Mononuclear cell (primary cell): Measurements from ENCODE around the gene LONP2. TPM values are rescaled to one million over a fixed set of nuclear protein-coding genes. Genes with fewer than 3 reads are reported as not detected.
A peak's percentile ranks its signal among the peaks of the same experiment; 100 is the strongest.
"Not testable (repeated sequence)": the region's sequence is repeated elsewhere in the genome, so short reads cannot be mapped to it uniquely, and the experiment has no call there.

Source experiments
- H3K27me3 ChIP-seq: 2 replicates; pipeline ENCODE4 v1.6.0; 2011; ENCODE audit warnings: low read length, control low read depth; ENCODE audit not compliant: insufficient read depth
- H3K4me1 ChIP-seq: 2 replicates; pipeline ENCODE4 v1.5.1; 2011; ENCODE audit warnings: mild to moderate bottlenecking, low read length, control low read depth; ENCODE audit not compliant: insufficient read depth
- H3K4me3 ChIP-seq: 2 replicates; pipeline ENCODE4 v1.5.1; 2011; ENCODE audit warnings: mild to moderate bottlenecking, low read length, moderate library complexity
- H3K9me3 ChIP-seq: 2 replicates; pipeline ENCODE4 v1.5.1; 2011; ENCODE audit warnings: low read depth, mild to moderate bottlenecking, control low read depth, low read length
- total RNA-seq: library from RNA; depleted of rRNA; stranded (reverse); fragments of >200 nt; gene quantifications from one replicate; pipeline ENCODE4 v1.2.3, GENCODE V29; 2012

Gene LONP2
- total RNA-seq, 1 donor = 49.2 TPM

GRCh38 chr16:48225456-48225855, 18.6 kb upstream of the LONP2 start:
- Histone ChIP-seq H3K4me1 (no peaks in the 10 kb centered on the region), H3K4me3 (no peak overlapping the region), H3K27me3 (no peaks in the 10 kb centered on the region), H3K9me3 (no peaks in the 10 kb centered on the region)

- Histone ChIP-seq H3K27me3 (no peaks in the 10 kb centered on the region), H3K9me3 (no peaks in the 10 kb centered on the region), H3K4me3 (no peak overlapping the region), H3K4me1 (no peaks in the 10 kb centered on the region)
Measured at GRCh38 chr16:48231727-48232492, 12.2 kb upstream of the LONP2 start.

GRCh38 chr16:48232493-48233040, 11.5 kb upstream of the LONP2 start:
- Histone ChIP-seq H3K4me3 (no peak overlapping the region), H3K4me1 (no peaks in the 10 kb centered on the region), H3K9me3 (no peaks in the 10 kb centered on the region), H3K27me3 (no peaks in the 10 kb centered on the region)

GRCh38 chr16:48234630-48235029, 9.5 kb upstream of the LONP2 start:
- H3K27me3 ChIP-seq = no peaks in the 10 kb centered on the region
- H3K9me3 ChIP-seq = no peaks in the 10 kb centered on the region
- H3K4me3 ChIP-seq = no peak overlapping the region
- no peaks in the 10 kb centered on the region for H3K4me1 ChIP-seq

- H3K4me1 ChIP-seq = no peaks in the 10 kb centered on the region
- no peaks in the 10 kb centered on the region for H3K9me3 ChIP-seq
- no peaks in the 10 kb centered on the region for H3K27me3 ChIP-seq
- H3K4me3 ChIP-seq = no peak overlapping the region
Measured at GRCh38 chr16:48235058-48235555, 9.0 kb upstream of the LONP2 start.

DNA sequence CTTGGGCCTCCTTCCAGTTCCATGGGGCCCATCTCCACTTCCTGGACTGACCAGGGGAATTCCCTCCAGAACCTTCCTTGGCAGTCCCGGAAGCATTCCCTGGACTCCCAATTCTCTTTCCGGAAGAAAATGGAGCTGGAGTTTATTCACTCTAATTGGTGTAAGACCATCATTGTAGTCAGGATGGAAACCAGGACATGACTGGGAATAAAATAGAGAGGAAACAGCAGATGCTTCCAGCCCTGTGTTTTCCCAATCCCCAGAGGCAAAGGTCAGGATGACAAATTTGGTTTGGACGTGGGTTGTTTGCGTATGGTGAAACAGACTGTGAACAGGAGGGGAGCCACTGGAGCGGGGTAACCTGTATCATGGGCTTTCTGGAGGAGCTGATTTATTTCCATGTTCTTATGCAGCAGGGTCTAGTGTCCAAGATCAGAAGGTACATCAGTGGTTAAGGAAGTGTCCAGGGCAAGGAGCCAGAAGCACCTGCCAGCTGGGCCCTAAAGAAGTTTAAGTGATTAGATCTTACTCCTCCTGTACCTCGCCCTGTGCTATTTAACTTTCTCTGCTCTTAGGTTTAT, 8.5 kb upstream of the LONP2 start:
- Histone ChIP-seq H3K4me1 (no peaks in the 10 kb centered on the region), H3K4me3 (no peak overlapping the region), H3K27me3 (no peaks in the 10 kb centered on the region), H3K9me3 (no peaks in the 10 kb centered on the region)

GRCh38 chr16:48236286-48236685, 7.8 kb upstream of the LONP2 start:
- H3K9me3 ChIP-seq = no peaks in the 10 kb centered on the region

GRCh38 chr16:48240147-48240546, 4.0 kb upstream of the LONP2 start:
- H3K4me1 ChIP-seq = peaks cover 12% of the 10 kb centered on the region
- H3K27me3 ChIP-seq, H3K9me3 ChIP-seq, H3K4me3 ChIP-seq: not testable (repeated sequence)

More at GRCh38 chr16:48236286-48236685, 7.8 kb upstream of the LONP2 start:
- Histone ChIP-seq H3K4me1 (no peaks in the 10 kb centered on the region), H3K27me3 (no peaks in the 10 kb centered on the region), H3K4me3 (no peak overlapping the region)

DNA sequence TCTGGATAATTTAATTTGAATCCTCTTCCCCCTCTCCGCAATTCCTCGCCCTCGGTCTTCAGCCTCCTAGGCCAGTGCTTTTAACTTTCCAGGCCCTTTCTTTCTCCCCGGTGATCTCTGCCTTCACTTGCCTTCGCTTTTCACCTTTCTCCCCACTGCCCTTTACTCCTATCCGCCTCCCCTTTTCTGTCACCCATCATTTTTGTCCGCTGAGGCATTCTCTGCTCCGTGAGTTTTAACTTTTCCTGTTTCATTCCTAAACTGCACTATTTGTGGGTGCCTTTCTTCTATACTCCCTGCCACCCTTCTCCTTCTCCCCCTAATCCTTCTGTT, 729 bp downstream of the LONP2 start:
- Histone ChIP-seq H3K9me3 (no peaks in the 10 kb centered on the region), H3K27me3 (no peaks in the 10 kb centered on the region), H3K4me3 (peak overlapping the region; percentile 82), H3K4me1 (peaks cover 34% of the 10 kb centered on the region)

GRCh38 chr16:48246066-48246465, 2.0 kb downstream of the LONP2 start:
- no peak overlapping the region for H3K4me3 ChIP-seq
- H3K4me1 ChIP-seq = peaks cover 34% of the 10 kb centered on the region
- H3K9me3 ChIP-seq = no peaks in the 10 kb centered on the region
- H3K27me3 ChIP-seq = no peaks in the 10 kb centered on the region

- no peak within 1 kb of the TSS for H3K4me3 ChIP-seq
- no peaks in the 10 kb centered on the region for H3K27me3 ChIP-seq
- H3K9me3 ChIP-seq = no peaks in the 10 kb centered on the region
- H3K4me1 ChIP-seq = peaks cover 34% of the 10 kb centered on the region
Measured at GRCh38 chr16:48247311-48247710, 3.2 kb downstream of the LONP2 start, which contains the start of gene ABCC11. ABCC11 (minus strand) TSS chr16:48247539; CDS start chr16:48231921, 15,618 bp downstream.

GRCh38 chr16:48250520-48251278, 6.6 kb downstream of the LONP2 start:
- peaks cover 16% of the 10 kb centered on the region for H3K4me1 ChIP-seq
- no peaks in the 10 kb centered on the region for H3K9me3 ChIP-seq
- no peaks in the 10 kb centered on the region for H3K27me3 ChIP-seq
- H3K4me3 ChIP-seq = no peak overlapping the region

GRCh38 chr16:48252013-48252412, 7.9 kb downstream of the LONP2 start:
- H3K9me3 ChIP-seq = no peaks in the 10 kb centered on the region
- H3K4me3 ChIP-seq = no peak overlapping the region
- peaks cover 7% of the 10 kb centered on the region for H3K4me1 ChIP-seq
- H3K27me3 ChIP-seq = no peaks in the 10 kb centered on the region

DNA sequence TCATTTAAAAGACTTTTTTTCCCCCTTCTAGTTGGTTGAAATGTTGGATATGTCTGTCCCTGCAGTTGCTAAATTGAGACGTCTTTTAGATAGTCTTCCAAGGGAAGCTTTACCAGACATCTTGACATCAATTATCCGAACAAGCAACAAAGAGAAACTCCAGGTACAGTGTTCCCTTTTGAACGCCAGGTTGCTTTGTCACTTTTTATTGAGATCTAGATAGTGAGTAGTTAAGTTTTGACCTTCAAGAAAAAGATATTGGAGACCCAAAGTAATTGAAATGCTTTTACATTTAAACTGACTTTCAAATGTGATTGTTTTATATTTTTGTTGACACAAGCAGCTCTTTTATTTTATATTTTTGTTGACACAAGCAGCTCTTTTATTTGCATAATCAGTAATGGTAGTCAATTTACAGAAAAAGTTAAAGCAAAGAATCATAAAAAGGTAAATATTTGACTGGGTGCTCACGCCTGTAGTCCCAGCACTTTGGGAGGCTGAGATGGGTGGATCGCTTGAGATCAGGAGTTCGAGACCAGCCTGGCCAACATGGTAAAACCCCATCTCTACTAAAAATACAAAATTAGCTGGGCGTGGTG, 12.6 kb downstream of the LONP2 start:
- no peaks in the 10 kb centered on the region for H3K4me1 ChIP-seq

DNA sequence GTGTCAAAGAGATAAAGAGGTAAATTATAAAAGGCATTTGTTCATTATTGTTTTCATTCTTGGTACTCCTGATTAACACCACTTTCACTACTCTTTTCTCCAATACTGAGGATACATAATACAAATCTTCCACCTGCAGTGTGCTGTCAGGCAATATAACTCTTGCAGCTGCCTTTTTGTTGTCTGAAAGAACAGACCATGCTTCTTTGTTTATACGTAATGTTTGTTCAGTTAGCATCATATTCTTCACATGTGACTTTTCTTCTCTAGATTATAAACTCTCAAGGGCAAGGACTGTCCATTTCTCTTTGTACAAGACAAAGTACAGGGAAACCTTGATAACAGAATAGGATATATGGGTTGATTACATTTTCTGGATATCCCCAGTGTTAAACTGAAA, 17.5 kb downstream of the LONP2 start:
- H3K4me3 ChIP-seq = no peak overlapping the region
- H3K27me3 ChIP-seq = no peaks in the 10 kb centered on the region
- H3K4me1 ChIP-seq = no peaks in the 10 kb centered on the region
- peaks cover 5% of the 10 kb centered on the region for H3K9me3 ChIP-seq

More for the DNA sequence above, 12.6 kb downstream of the LONP2 start:
- Histone ChIP-seq H3K4me3 (no peak overlapping the region), H3K9me3 (no peaks in the 10 kb centered on the region), H3K27me3 (no peaks in the 10 kb centered on the region)
